K562 (cell line): ENCODE data around the gene IL31RA. TPM values are rescaled to one million over a fixed set of nuclear protein-coding genes. Genes with fewer than 3 reads are reported as not detected.

Experiments
- ATAC-seq: fragments of 200-7000 bp; cut with Tn5 transposase; 3 replicates; pipeline ENCODE4 v1.9.1; 2020; ENCODE audit warnings: moderate library complexity
- BruUV-seq: library from RNA; stranded (reverse); fragments of 400-500 nt; replicated peaks from 2 replicates; lab custom pipeline; 2021; lab: Mats Ljungman, UMichigan
- CTCF ChIA-PET: fragments of 300-600 bp; formaldehyde crosslinking; extraction: SDS; loops from one replicate; lab custom pipeline; 2021; ENCODE audit warnings: low intra/inter-chr PET ratio; lab: Yijun Ruan, JAX
- POLR2A ChIA-PET: fragments of 300-600, 350-650 bp; sonication (Branson Sonifier 250); formaldehyde crosslinking; extraction: SDS; loops from one replicate; lab custom pipeline; 2021; ENCODE audit warnings: antibody characterized with exemption, inconsistent platforms; lab: Yijun Ruan, JAX
- DNase-seq, 4 experiments: peaks; one replicate each; pipeline versions ENCODE4 v3.0.0 to v3.0.0-alpha.2; 2011 to 2018; ENCODE audit warnings: low spot score in 3 of 4, mixed read lengths in 3 of 4; ENCODE audit errors: extremely low read depth in 1 of 4
- FAIRE-seq: peaks from 2 replicates; lab custom pipeline; 2011; peaks lifted over from hg19 to GRCh38; lab: Jason Lieb, UNC
- H2AFZ ChIP-seq: 2 replicates; pipeline ENCODE4 v1.6.0; 2011; ENCODE audit warnings: low read depth, low read length, control low read depth, inconsistent platforms
- H3K27ac ChIP-seq: fragments of 200-600 bp; 3 replicates; pipeline ENCODE4 v1.8.0; 2011; ENCODE audit warnings: low read depth, mild to moderate bottlenecking, control low read depth, inconsistent platforms, low read length, moderate library complexity, mixed read lengths; ENCODE audit errors: extremely low read depth
- H3K27me3 ChIP-seq, 2 experiments: fragments of 300-600 bp in 1 of 2; 2 replicates in 1 of 2; 3 replicates in 1 of 2; pipeline versions ENCODE4 v1.6.0 to v1.8.0; 2011; ENCODE audit warnings: inconsistent platforms in 2 of 2, low read length in 2 of 2, mild to moderate bottlenecking in 1 of 2, mixed read lengths in 1 of 2, moderate library complexity in 1 of 2; ENCODE audit not compliant: control insufficient read depth in 2 of 2, insufficient read depth in 2 of 2
- H3K36me3 ChIP-seq: fragments of 300-600 bp; 3 replicates; pipeline ENCODE4 v1.8.0; 2011; ENCODE audit warnings: mild to moderate bottlenecking, low read length, inconsistent platforms; ENCODE audit not compliant: control insufficient read depth, insufficient read depth
- H3K4me1 ChIP-seq, 2 experiments: fragments of 200-600 bp in 1 of 2; replicated peaks in 1 of 2; 2 replicates in 1 of 2; 3 replicates in 1 of 2; pipeline versions ENCODE4 v1.5.1 to v1.8.0; 2011; ENCODE audit warnings: inconsistent platforms in 2 of 2, low read length in 2 of 2, mild to moderate bottlenecking in 1 of 2, mixed read lengths in 1 of 2, moderate library complexity in 1 of 2; ENCODE audit not compliant: control insufficient read depth in 2 of 2, insufficient read depth in 2 of 2
- H3K4me2 ChIP-seq: 2 replicates; pipeline ENCODE4 v1.6.1; 2011; ENCODE audit warnings: low read length, control low read depth, inconsistent platforms, mixed read lengths; ENCODE audit not compliant: insufficient read depth
- H3K4me3 ChIP-seq: fragments of 200-600 bp; sonication (generic), shearing (Covaris generic); 2 replicates; pipeline ENCODE4 v1.5.1; 2016; ENCODE audit warnings: control low read depth, inconsistent platforms
- H3K79me2 ChIP-seq: fragments of 200-600 bp; 3 replicates; pipeline ENCODE4 v1.8.0; 2011; ENCODE audit warnings: low read length, inconsistent platforms; ENCODE audit not compliant: control insufficient read depth, insufficient read depth
- H3K9ac ChIP-seq, 2 experiments: 2 replicates each; pipeline versions ENCODE4 v1.6.0 to v1.6.1; 2011; ENCODE audit warnings: low read depth in 2 of 2, low read length in 2 of 2, control low read depth in 1 of 2, inconsistent platforms in 1 of 2, mild to moderate bottlenecking in 1 of 2, mixed read lengths in 1 of 2; ENCODE audit not compliant: insufficient read depth in 1 of 2
- H3K9me1 ChIP-seq: one replicate; pipeline ENCODE4 v1.6.0; 2011; ENCODE audit warnings: inconsistent platforms, mild to moderate bottlenecking, low read length, moderate library complexity; ENCODE audit not compliant: control insufficient read depth, insufficient read depth
- H3K9me3 ChIP-seq: replicated peaks from 2 replicates; pipeline ENCODE4 v1.5.1; 2011; ENCODE audit warnings: low read depth, low read length, inconsistent platforms; ENCODE audit not compliant: control insufficient read depth, insufficient read depth
- H4K20me1 ChIP-seq: replicated peaks from 2 replicates; pipeline ENCODE4 v1.6.1; 2011; ENCODE audit warnings: low read length, inconsistent platforms, mixed read lengths; ENCODE audit not compliant: control insufficient read depth, insufficient read depth
- BCL6 ChIP-seq: fragments of 250-450 bp; sonication (Bioruptor Pico); IDR thresholded peaks from 2 replicates; pipeline ENCODE4 v1.4.0; 2020
- CHCHD3 ChIP-seq: fragments of 250-450 bp; sonication (Bioruptor Pico); IDR thresholded peaks from 2 replicates; pipeline ENCODE4 v2.1.2; 2022; ENCODE audit warnings: mild to moderate bottlenecking
- CREB1 ChIP-seq, 2 experiments: sonication (generic) in 1 of 2; formaldehyde crosslinking in 1 of 2; IDR thresholded peaks; 2 replicates each; pipeline versions ENCODE4 v1.6.1 to v1.8.0; 2012 to 2022; ENCODE audit warnings: inconsistent platforms in 1 of 2, mild to moderate bottlenecking in 1 of 2, missing genetic modification reagents in 1 of 2, moderate library complexity in 1 of 2
- HMGN3 ChIP-seq: IDR thresholded peaks from 2 replicates; pipeline ENCODE4 v1.6.1; 2011; ENCODE audit warnings: borderline replicate concordance, low read depth, mild to moderate bottlenecking, mixed read lengths, low read length; ENCODE audit not compliant: insufficient read length; ENCODE audit errors: extremely low read depth
- MIER1 ChIP-seq: fragments of 450-650 bp; IDR thresholded peaks from 2 replicates; pipeline ENCODE4 v1.6.1; 2016; ENCODE audit warnings: antibody characterized with exemption, mild to moderate bottlenecking, low read depth
- NBN ChIP-seq: fragments of 450-650 bp; IDR thresholded peaks from 2 replicates; pipeline ENCODE4 v1.6.1; 2016; ENCODE audit warnings: low read depth, mild to moderate bottlenecking
- NR1H2 ChIP-seq: sonication (generic); formaldehyde crosslinking; IDR thresholded peaks from 2 replicates; pipeline ENCODE4 v1.4.0; 2020; ENCODE audit warnings: mild to moderate bottlenecking, missing genetic modification reagents
- SMARCB1 ChIP-seq: IDR thresholded peaks from 2 replicates; pipeline ENCODE4 v1.6.1; 2011; ENCODE audit warnings: improper control_type of control experiment, low read depth; ENCODE audit not compliant: insufficient read length
- SP1 ChIP-seq: sonication (generic); formaldehyde crosslinking; IDR thresholded peaks from 2 replicates; pipeline ENCODE4 v1.8.1; 2022; ENCODE audit warnings: mild to moderate bottlenecking, missing genetic modification reagents
- ZHX1 ChIP-seq: fragments of 150-350 bp; conservative IDR thresholded peaks from 2 replicates; pipeline ENCODE4 v1.6.1; 2014; ENCODE audit warnings: low read length
- ZNF165 ChIP-seq: fragments of 250-450 bp; sonication (Bioruptor Pico); IDR thresholded peaks from 2 replicates; pipeline ENCODE4 v1.4.0; 2020; ENCODE audit warnings: borderline replicate concordance
- ZNF57 ChIP-seq: fragments of 450-650 bp; formaldehyde crosslinking; IDR thresholded peaks from 2 replicates; pipeline ENCODE4 v1.4.0; 2020; ENCODE audit warnings: mild to moderate bottlenecking, moderate library complexity
- WGBS: fragments of 100-300 bp; shearing (Covaris generic); methylation state at CpG from one replicate; pipeline ENCODE4 v1.1.6; 2016; ENCODE audit warnings: low coverage, mixed read lengths; ENCODE audit not compliant: insufficient coverage; ENCODE audit errors: missing lambda C conversion rate; 5-methylcytosine and 5-hydroxymethylcytosine counted together
- in situ Hi-C: fragments of 300-500 bp; cut with MboI; formaldehyde crosslinking; loops from 4 replicates; pipeline ENCODE4 v1.15.0; 2018; ENCODE audit warnings: inconsistent platforms, mixed read lengths
- intact Hi-C: fragments of 100-400 bp; cut with micrococcal nuclease; formaldehyde crosslinking; loops from 2 replicates; pipeline ENCODE4 v1.14.2; 2022
- polyA plus RNA-seq, 8 experiments: library from polyadenylated mRNA; depleted of rRNA in 4 of 8; stranded (reverse) in 5 of 8; unstranded in 3 of 8; fragments of >200 nt; fragmentation: Nextera tagmentation in 2 of 8; fragmentation: Illumina TruSeq in 1 of 8; extraction: Ambion mirVana in 2 of 8; extraction: Trizol in 1 of 8; gene quantifications; 2 replicates each; pipeline versions ENCODE4 v1.2.1 to v1.2.3, GENCODE V29; 2011 to 2014; ENCODE audit warnings: inconsistent platforms in 1 of 8, missing spikeins in 1 of 8
- total RNA-seq, 7 experiments: library from RNA; depleted of rRNA in 6 of 7; stranded (reverse); fragments of >200 nt in 6 of 7; fragmentation: Illumina TruSeq in 2 of 7; extraction: Trizol in 2 of 7; gene quantifications; 2 replicates each; pipeline versions ENCODE4 v1.2.1 to v1.2.3, GENCODE V29; 2011 to 2021; ENCODE audit warnings: low replicate concordance in 1 of 7
- TF ChIP-seq, protein P1 (sequence below), 2 experiments: fragments of 450-650 bp in 1 of 2; sonication (generic) in 1 of 2; formaldehyde crosslinking; conservative IDR thresholded peaks; 2 replicates each; pipeline versions ENCODE4 v1.4.0 to v1.8.1; 2020 to 2022; ENCODE audit warnings: mild to moderate bottlenecking in 1 of 2, missing genetic modification reagents in 1 of 2
- TF ChIP-seq, protein P2 (sequence below): sonication (generic); IDR thresholded peaks from 2 replicates; pipeline ENCODE4 v1.6.1; 2016

IL31RA gene
- total and polyA plus RNA-seq, 9 of the 15 experiments (the other 6 are each of a cell fraction or from before 2014, with no cell fraction given) = not detected

GRCh38 chr5:55921617-55922016, 70.5 kb downstream of the IL31RA start:
- FAIRE-seq (no peak), DNase-seq (no peak), ATAC-seq (no peak)
- TF ChIP-seq ZNF57 (CRISPR knock-in tag) (no peak), ZNF165 (no peak), HMGN3 (no peak), NR1H2 (CRISPR knock-in tag) (no peak), SMARCB1 (no peak), MIER1 (no peak), BCL6 (no peak), ZHX1 (no peak), CREB1 (IDR thresholded peaks at IDR 0.05) (no peak), CREB1 (CRISPR knock-in tag; IDR thresholded peaks at IDR 0.05) (no peak), NBN (no peak), SP1 (CRISPR knock-in tag) (no peak), CHCHD3 (CRISPR knock-in tag) (no peak)
- TF ChIP-seq, protein P1, sequence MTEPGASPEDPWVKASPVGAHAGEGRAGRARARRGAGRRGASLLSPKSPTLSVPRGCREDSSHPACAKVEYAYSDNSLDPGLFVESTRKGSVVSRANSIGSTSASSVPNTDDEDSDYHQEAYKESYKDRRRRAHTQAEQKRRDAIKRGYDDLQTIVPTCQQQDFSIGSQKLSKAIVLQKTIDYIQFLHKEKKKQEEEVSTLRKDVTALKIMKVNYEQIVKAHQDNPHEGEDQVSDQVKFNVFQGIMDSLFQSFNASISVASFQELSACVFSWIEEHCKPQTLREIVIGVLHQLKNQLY (CRISPR knock-in tag; conservative IDR thresholded peaks at IDR 0.05) = no peak
- TF ChIP-seq, protein P2, sequence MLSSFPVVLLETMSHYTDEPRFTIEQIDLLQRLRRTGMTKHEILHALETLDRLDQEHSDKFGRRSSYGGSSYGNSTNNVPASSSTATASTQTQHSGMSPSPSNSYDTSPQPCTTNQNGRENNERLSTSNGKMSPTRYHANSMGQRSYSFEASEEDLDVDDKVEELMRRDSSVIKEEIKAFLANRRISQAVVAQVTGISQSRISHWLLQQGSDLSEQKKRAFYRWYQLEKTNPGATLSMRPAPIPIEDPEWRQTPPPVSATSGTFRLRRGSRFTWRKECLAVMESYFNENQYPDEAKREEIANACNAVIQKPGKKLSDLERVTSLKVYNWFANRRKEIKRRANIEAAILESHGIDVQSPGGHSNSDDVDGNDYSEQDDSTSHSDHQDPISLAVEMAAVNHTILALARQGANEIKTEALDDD = no peak
- Histone ChIP-seq H3K79me2 (no peaks in the 10 kb centered on the region), H2AFZ (no peak overlapping the region), H3K27ac (no peak overlapping the region), H3K9me3 (no peaks in the 10 kb centered on the region), H3K9ac (no peak overlapping the region), H3K4me1 (peaks cover 0 to 4% of the 10 kb centered on the region in 2 experiments; a peak in 1 of 5 replicates), H3K27me3 (peaks cover 2 to 40% of the 10 kb centered on the region in 2 experiments; a peak in 2 of 5 replicates), H3K4me3 (no peak overlapping the region), H3K36me3 (no peaks in the 10 kb centered on the region), H3K9me1 (no peaks in the 10 kb centered on the region), H4K20me1 (no peaks in the 10 kb centered on the region), H3K4me2 (no peak overlapping the region)
- in situ Hi-C loops (no loop called here), intact Hi-C loops (no loop called here)
- ChIA-PET CTCF (no interaction called here), POLR2A (no interaction called here)
- no TSS peak for BruUV-seq
- 41% methylated on average over 4 of the region's 4 CpGs for WGBS
